Choroid plexus epithelial cell (primary cell): Measurements from ENCODE around the gene CAMK1D.

Experiments used
- DNase-seq: peaks from one replicate; pipeline ENCODE4 v3.0.0-alpha.2; 2010; ENCODE audit warnings: low read depth
- H3K4me3 ChIP-seq: 2 replicates; pipeline ENCODE4 v1.5.1; 2011; ENCODE audit warnings: low read depth, mild to moderate bottlenecking, control low read depth, low read length, moderate library complexity
- CTCF ChIP-seq: conservative IDR thresholded peaks from 2 replicates; pipeline ENCODE4 v1.5.1; 2011; ENCODE audit warnings: low read depth, mild to moderate bottlenecking, control low read depth, inconsistent platforms, low read length, moderate library complexity

CAMK1D gene

GRCh38 chr10:12474727-12475412 is 125.5 kb downstream of the CAMK1D start:
- no peak overlapping the region for H3K4me3 ChIP-seq
- no peak for DNase-seq
- no peak for TF ChIP-seq CTCF

GRCh38 chr10:12476656-12477055 is 127.3 kb downstream of the CAMK1D start:
- no peak for TF ChIP-seq CTCF
- H3K4me3 ChIP-seq: no peak overlapping the region
- DNase-seq: no peak

- H3K4me3 ChIP-seq: no peak overlapping the region
- DNase-seq: no peak
- no peak for TF ChIP-seq CTCF
These were observed 130.1 kb downstream of the CAMK1D start for GRCh38 chr10:12479437-12479844.

GRCh38 chr10:12479924-12480323 is 130.6 kb downstream of the CAMK1D start:
- DNase-seq: no peak
- no peak overlapping the region for H3K4me3 ChIP-seq
- no peak for TF ChIP-seq CTCF

GRCh38 chr10:12480440-12480839 is 131.1 kb downstream of the CAMK1D start:
- H3K4me3 ChIP-seq: no peak overlapping the region
- no peak for TF ChIP-seq CTCF
- DNase-seq: no peak

GRCh38 chr10:12481924-12482323 is 132.6 kb downstream of the CAMK1D start:
- TF ChIP-seq CTCF: no peak
- DNase-seq: no peak
- H3K4me3 ChIP-seq: no peak overlapping the region

- peak; percentile 21 for DNase-seq
- no peak overlapping the region for H3K4me3 ChIP-seq
- no peak for TF ChIP-seq CTCF
These were observed 133.2 kb downstream of the CAMK1D start for GRCh38 chr10:12482587-12482986.
